GM19193 (cell line): ENCODE measurements around the gene TTLL5.

Source experiments
- POLR2A ChIP-seq: IDR thresholded peaks from 4 replicates; pipeline ENCODE4 v1.6.1; 2011; ENCODE audit not compliant: insufficient read depth, insufficient read length; ENCODE audit errors: extremely low read depth

The TTLL5 gene

DNA sequence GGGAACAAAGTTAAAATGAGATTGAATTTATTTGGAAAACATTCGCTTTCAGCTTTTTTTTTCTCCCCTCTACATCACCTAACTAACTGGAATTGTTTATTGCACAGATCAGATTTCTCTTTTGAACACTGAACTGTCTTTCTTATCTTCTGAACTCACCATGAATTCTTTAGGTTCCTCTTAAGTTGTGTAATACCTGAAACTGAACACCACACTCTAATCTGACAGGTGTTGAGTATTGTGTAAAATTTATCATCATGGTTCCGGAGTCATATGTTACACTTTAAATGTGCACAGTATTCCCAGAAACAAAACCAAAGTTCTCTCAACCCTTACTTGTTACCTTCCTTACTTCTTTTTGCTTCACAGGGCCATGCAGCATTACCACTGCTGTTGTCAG lies 254.0 kb downstream of the TTLL5 start:
- TF ChIP-seq POLR2A: no peak

DNA sequence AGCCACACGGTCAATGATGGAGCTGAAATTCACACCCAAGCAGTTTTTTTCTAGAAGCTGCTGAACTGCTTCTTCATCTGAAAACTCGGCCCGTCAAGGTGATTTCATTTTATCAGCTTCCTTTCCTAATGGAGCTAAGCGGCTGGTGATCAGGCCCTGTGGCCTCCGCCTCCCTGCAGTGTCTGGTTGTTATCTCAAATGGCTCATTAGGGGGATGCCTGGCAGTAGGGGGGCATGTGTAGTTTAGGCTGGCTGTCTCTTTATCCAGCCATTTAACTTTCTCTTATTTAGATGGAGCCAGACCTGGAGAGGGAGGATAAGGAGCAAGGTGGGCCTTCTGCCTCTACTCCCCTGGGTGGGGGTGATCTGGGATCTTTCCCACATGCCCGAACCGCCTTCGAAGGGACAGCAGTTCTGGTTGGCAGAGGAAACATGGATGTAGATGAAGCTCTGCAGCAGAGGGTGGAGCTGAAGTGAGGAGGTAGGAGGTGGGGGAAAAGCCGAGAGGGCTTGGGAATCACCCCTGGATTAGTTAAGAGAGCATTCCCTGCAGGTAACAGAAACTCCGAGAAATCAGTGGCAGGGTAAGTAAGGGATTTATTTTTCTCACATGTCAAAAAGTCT lies 256.4 kb downstream of the TTLL5 start:
- TF ChIP-seq POLR2A: no peak

DNA sequence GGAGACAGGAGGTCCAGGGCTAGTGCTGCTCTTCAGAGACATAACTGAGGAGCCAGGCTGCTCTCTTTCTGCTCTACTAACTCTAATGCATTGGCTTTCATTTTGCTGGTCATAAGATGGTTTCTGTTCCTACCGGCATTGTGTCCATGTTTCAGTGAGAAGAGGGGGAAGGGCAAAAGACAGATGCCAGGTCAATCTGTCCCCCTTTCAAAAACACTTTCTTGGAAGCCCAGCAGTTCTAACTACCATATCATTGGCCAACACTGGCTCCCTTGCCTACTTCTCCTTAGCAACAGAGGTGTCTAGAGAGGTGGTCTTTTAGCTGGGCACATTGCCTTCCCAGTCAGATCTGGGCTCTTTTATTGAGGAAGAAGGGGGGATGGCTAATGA lies 256.9 kb downstream of the TTLL5 start:
- no peak for TF ChIP-seq POLR2A

DNA sequence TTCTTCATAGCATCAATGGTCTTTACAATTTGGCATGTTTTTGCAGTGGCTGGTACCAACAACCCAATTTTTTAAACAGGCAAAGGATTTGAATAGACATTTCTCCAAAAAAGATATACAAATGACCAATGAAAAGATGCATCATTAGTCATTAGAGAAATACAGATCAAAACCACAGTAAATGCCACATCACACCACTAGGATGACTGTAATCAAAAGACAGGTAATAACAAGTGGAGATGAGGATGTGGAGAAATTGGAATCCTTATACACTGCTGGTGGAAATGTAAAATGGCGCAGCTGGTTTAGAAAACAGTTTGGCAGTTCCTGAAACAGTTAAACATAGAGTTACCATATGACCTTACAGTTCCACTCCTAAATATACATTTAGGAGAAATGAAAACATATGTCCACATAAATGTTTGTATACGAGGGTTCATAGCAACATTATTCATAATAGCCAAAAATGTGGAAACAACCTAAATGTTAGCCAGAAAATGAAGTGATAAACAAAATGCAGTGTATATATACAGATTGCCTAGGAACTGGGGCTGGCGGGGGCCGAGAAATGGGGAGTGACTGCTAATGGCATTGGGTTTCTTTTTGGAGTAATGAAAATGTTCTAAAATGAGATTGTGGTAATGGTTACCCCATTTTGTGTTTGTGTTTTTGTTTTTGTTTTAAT lies 265.5 kb downstream of the TTLL5 start:
- no peak for TF ChIP-seq POLR2A

DNA sequence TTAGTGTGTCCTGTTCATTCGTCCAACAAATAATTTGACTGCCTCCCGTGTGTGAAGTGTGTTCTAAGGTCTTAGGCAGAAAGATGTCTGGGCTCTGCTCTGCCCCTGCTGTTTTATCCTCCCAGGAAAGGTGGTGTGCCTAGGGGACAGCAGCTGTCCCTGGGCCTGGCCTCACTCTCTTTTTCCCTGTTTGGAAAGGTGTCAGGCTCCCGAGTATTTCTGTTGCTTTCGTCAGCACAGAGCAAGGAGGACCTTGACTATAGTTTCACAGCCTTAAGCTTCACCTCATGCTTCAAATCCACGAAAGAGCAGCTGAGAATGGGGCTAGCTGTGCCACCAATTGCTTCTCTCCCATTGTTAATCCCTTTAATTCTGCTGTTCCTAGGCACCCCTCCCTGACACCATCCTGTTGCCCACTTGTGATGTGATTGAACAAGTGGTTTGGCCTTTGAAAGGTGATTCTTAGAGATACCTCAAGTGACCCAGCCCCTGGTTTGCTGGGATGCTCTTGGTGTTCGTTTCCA lies 266.6 kb downstream of the TTLL5 start:
- no peak for TF ChIP-seq POLR2A

DNA sequence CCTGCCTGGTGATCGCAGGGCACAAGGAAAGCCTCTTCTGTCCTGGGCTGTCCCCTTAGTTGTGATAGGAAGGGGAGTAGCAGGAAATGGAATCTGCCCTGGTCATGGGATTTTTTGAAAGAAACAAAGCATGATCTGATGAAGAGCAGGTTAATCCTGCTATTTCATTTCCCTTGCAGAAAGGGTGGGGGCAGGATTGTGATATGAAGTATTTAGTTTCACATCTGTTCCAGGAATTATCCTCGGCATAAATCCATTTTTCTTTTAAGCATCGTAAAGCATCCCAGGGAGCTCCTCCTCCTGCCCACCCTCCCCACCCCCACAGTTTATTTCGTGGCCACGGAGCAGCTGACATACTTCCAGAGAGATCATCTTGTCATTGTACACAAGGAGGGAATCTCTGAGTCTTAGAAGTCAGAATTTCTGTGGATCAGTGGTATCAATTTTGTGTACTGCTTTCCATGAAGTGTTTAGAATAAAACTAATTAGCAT lies 267.7 kb downstream of the TTLL5 start:
- TF ChIP-seq POLR2A: no peak

DNA sequence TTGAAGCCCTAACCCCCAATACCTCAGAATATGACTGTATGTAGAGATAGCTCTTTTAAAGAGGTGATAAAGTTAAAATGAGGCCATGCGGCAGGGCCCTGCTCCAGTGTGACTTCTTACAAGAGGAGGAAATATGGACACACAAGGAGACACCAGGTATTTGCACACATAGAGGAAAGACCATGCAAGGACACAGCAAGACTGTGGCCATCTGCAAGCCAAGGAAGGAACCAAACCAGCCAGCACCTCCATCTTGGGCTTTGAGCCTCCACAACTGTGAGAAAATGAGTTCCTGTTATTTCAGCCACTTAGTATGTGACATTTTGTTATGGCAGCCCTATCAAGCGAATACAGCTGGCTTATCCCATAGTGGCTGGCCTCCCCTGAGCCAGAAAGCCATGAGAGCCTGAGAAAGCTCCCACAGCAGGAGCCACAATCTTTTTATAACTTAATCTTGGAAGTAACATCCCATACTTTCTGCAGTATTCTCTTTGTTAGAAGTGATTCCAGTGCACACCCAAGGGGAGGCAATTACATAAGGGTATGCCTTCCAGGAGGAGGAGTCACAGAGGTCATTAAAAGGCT lies 272.8 kb downstream of the TTLL5 start:
- no peak for TF ChIP-seq POLR2A

DNA sequence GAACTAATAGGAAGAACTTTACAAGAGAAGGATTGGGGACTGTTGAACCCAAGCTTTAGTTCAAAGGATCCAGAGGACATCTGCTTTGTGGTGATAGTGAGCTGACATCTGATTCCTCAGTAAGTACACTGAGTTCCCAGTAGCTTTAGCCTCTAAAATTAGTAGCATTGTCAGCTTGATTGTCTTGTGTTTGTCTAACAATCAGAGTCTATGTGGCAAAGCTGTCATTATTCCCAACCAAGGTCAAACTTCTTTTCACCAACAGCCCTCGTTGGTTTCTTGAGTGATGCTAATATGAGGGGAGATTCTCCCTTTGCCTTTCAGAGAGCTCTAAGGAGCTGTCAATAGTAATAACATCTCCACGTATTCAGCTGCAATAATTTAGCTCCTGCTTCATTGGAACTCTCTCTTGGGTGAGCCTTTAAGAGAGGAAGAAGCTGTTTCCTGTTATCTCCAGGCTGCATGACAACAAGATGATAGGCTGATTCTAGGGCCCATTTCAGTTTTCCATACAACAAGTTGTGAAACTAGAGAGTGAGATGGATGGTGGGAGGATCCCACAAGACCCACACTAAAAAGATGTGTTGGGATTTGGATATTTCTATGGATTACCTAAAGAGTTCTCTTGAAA lies 274.1 kb downstream of the TTLL5 start:
- no peak for TF ChIP-seq POLR2A

DNA sequence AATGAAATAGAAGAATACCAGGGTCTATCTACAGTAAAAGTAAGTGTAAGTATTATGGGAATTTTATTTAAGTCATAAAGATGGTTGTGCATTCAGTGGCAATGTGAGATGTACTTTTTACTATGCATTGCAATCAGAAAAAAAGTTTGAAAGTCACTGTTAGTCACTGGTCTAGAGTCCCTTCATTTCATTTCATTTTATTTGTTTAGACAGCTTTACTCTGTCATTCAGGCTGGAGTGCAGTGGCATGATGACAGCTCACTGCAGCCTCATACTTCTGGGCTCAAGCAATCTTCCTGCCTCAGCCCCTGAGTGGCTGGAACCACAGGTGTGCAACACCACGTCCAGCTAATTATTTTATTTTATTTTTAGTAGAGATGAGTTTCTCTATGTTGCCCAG lies 278.2 kb downstream of the TTLL5 start:
- TF ChIP-seq POLR2A: no peak

DNA sequence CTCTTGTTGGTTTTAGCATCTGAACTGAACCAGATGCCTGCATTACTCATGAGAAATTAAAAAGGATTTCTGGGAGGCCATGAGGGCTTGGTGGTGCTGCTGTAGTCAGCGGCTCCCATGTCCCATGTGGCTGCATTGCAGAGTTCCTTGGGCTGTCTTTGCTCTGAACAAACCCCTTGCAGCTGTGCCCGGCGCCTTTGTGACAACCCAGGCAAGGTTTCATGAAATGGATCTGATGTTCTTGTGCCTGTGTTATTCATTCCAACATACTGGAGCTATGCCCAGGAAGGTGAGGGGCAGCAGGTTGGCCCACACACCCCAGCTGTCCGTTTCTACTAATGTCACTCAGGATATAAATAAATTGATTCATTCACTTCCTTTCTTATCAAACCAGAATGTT lies 280.0 kb downstream of the TTLL5 start:
- TF ChIP-seq POLR2A: no peak

DNA sequence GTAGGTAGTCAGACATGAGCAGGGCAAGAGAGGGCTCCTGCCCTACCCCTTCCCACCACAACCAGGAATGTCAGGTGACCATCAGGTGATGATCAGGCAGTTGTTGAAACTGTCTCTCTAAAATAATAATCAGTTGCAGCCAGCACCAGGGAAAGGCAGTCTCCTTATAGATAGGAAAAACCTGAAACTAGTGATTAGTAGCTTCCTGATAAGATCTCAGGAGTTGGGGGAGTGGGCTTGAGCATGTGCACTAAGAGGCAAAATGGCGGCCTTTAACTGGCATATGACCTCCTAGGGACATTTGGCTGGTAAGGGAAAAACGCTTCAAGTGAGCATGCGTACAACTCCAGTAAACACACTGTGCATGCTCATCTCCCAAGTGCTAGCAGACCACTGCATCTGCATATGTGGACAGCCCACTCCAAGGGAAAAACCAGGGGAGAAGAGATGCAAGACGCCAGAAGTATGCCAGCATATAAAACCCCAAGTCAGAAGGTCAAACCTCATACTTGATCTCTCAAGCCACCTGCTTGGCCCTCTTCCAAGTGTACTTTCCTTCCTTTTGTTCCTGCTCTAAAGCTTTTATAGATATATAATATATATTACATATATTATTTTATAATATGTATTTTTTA lies 283.7 kb downstream of the TTLL5 start:
- TF ChIP-seq POLR2A: no peak

DNA sequence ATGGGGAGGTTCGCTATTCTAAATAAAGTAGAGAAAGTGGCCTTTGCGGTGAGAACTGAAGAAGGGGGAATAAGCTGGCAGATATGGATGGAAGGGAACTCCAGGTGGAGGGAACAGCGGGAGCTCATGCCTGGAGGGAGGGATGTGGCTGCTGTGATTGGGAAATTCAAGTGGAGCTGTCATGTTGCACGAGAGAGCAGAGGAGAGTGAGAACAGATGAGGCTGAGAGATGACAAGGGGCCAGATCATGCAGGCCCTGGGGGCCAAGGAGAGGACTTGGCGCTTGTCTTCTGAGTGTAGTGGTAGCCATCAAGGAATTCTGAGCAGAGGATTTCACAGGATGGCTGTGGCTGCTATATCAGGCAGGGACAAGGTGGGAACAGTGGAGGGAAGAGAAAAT lies 285.7 kb downstream of the TTLL5 start:
- TF ChIP-seq POLR2A: no peak

DNA sequence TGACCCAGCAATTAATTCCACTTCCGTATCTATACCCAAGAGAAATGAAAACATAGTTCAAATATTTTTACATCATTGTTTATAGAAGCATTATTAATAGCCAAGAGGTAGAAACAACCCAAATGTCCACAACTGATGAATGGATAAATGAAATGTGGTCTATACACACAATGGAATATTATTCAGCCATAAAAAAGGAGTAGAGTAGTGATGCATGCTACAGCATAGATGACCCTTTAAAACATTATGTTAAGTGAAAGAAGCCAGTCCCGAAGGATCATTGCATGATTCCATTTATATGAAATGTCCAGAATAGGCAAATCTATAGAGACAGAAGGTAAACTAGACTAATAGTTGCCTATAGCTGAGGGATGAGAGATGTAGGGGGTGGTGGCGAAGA lies 291.4 kb downstream of the TTLL5 start:
- no peak for TF ChIP-seq POLR2A

DNA sequence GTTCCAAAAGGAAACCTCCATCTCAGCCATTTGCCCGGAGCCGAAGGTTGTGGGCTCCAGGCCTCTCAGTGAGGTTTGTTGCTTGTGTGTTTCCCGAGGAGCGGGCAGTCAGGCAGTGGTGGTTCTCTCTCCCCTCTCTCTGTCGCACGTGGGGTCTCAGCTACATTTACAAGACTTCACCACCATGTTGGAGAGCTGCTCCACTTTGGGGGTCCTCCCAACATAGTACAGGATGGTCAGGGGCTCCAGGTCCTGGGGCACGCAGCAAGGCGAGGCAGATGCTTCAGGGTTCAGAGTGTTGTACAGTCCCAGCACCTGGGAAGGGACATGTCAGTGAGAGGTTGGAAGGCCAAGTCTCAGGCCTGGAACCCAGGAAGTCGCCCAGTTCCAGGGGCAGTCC lies 298.0 kb downstream of the TTLL5 start:
- TF ChIP-seq POLR2A: no peak

DNA sequence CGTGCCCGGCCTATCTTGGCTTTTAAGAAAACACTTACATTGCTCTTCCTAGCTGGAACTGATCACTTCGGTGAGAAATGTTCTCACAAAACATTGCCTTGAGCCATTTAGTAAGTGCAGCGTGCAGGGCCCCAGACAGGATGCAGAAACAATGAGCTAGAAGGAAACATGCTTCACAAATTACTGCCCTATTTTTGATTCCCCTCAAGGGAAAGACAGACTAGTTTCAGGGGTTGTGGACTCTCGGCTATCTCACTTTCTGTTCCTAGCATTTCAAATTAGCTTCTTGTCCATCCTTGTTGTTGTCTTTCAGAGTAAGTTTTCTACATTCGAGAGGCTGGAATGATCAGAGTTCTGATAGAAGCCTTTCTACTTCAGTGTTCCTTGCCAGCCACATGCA lies 299.2 kb downstream of the TTLL5 start:
- TF ChIP-seq POLR2A: no peak
